Measurements from ENCODE around the gene OCRL.

Gene OCRL

DNA sequence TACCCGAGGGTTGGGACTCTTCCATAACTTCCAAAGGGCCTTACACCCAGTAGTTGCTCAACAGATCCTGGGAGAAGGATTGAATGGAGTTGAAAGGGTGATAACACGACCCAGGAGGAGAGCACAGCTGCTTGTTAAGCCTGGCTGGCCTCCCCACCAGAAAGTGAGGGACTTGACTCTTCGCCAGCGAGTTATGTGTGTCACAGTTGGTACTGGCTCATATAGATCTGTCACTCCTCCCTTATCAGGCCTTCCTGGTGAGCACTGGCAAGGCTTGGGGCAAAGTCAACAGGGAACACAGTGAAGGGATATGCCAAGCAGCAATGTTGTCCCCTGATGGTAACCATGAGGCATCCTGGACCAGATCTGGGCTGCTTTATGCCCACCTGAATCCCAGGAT is 78.9 kb downstream of the OCRL start:
- no peak for TF ChIP-seq CTCF (IDR thresholded peaks at IDR 0.05; ENCODE audit: low read depth, low read length)
- no peak for DNase-seq (ENCODE audit: low read depth in 2 of 2)
- no peak overlapping the region for H3K4me3 ChIP-seq (replicated peaks in 1 of 2; ENCODE audit: low read depth in 2 of 2, low read length in 2 of 2)

GRCh38 chrX:129622757-129623301 is 82.8 kb downstream of the OCRL start:
- DNase-seq (ENCODE audit: low read depth in 2 of 2), result peak; percentile 92
- TF ChIP-seq CTCF (IDR thresholded peaks at IDR 0.05; ENCODE audit: low read depth, low read length), result no peak
- H3K4me3 ChIP-seq (replicated peaks in 1 of 2; ENCODE audit: low read depth in 2 of 2, low read length in 2 of 2), result no peak overlapping the region

DNA sequence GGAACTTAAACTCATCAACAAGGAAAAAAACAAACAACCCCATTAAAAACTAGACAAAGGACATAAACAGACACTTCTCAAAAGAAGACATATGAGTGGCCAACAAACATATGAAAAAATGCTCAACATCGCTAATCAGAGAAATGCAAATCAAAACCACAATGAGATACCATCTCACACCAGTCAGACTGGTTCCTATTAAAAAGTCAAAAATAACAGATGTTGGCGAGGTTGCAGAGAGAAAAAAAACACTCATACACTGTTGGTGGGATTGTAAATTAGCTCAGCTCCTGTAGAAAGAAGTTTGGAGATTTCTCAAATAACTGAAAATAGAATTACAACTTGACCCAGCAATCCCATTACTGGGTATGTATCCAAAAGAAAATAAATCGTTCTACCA is 86.0 kb downstream of the OCRL start:
- no peak for DNase-seq (ENCODE audit: low read depth in 2 of 2)
- TF ChIP-seq CTCF (IDR thresholded peaks at IDR 0.05; ENCODE audit: low read depth, low read length), result no peak
- H3K4me3 ChIP-seq (replicated peaks in 1 of 2; ENCODE audit: low read depth in 2 of 2, low read length in 2 of 2), result no peak overlapping the region

DNA sequence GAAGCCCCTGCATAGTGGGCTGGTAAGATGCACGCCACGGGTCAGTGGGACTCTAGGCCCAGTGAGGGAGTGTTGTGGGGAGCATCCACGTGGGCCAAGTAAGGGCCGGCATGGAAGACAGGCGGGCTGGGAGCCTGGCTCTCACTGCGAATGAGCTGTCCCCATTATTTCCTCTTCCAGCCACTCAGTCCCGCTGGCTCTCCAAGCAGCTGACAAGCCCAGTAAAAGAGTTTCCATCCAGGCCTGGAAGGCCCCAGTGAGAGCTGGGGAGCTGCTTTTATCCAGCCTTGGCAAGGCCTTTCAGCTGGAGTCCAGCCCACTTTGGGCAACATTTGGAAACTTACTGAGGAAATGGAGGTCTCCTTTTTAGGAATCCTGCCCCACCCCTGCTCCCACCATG is 89.8 kb downstream of the OCRL start:
- TF ChIP-seq CTCF (IDR thresholded peaks at IDR 0.05; ENCODE audit: low read depth, low read length), result no peak
- no peak overlapping the region for H3K4me3 ChIP-seq (replicated peaks in 1 of 2; ENCODE audit: low read depth in 2 of 2, low read length in 2 of 2)
- DNase-seq (ENCODE audit: low read depth in 2 of 2), result peak in 1 of 2 donors; percentile 41

GRCh38 chrX:129631849-129632248 is 91.8 kb downstream of the OCRL start:
- no peak for DNase-seq (ENCODE audit: low read depth in 2 of 2)
- no peak for TF ChIP-seq CTCF (IDR thresholded peaks at IDR 0.05; ENCODE audit: low read depth, low read length)
- no peak overlapping the region for H3K4me3 ChIP-seq (replicated peaks in 1 of 2; ENCODE audit: low read depth in 2 of 2, low read length in 2 of 2)

DNA sequence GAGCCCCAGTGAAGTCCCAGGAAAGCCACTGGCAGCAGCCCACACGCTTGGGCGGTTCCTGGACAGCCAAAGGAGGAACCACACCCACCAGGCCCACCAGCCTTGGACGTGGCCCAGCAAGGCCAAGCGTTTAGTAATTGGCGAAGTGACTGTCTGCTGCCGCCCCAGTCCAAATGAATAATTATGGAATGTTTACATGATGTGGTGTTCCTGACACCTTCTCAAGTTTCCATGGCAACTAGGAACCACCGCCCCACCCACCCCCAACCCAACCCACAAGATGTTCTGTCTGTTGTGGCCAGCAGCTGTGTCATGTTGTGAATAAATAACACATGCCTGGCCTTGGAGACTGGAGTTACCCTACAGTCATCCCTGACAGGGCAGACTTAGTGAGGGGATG is 92.4 kb downstream of the OCRL start:
- TF ChIP-seq CTCF (IDR thresholded peaks at IDR 0.05; ENCODE audit: low read depth, low read length), result no peak
- H3K4me3 ChIP-seq (replicated peaks in 1 of 2; ENCODE audit: low read depth in 2 of 2, low read length in 2 of 2), result no peak overlapping the region
- peak in 1 of 2 donors; percentile 37 for DNase-seq (ENCODE audit: low read depth in 2 of 2)

GRCh38 chrX:129634541-129634940 is 94.5 kb downstream of the OCRL start:
- no peak overlapping the region for H3K4me3 ChIP-seq (replicated peaks in 1 of 2; ENCODE audit: low read depth in 2 of 2, low read length in 2 of 2)
- TF ChIP-seq CTCF (IDR thresholded peaks at IDR 0.05; ENCODE audit: low read depth, low read length), result no peak
- DNase-seq (ENCODE audit: low read depth in 2 of 2), result peak in 1 of 2 donors; percentile 24
